DOHH2 (cell line): ENCODE measurements around the gene TFIP11.

ENCODE experiments used
- H3F3A ChIP-seq: fragments of 200-600 bp; sonication (generic), shearing (Covaris generic); 2 replicates; pipeline ENCODE4 v1.6.0; 2016; ENCODE audit warnings: antibody characterized with exemption, mild to moderate bottlenecking; ENCODE audit not compliant: control insufficient read depth, insufficient read depth
- H3K27ac ChIP-seq: fragments of 200-600 bp; sonication (generic); 2 replicates; pipeline ENCODE4 v1.5.1; 2014; ENCODE audit warnings: low read depth, mild to moderate bottlenecking, low read length, moderate library complexity
- H3K27me3 ChIP-seq: fragments of 200-600 bp; sonication (generic); 2 replicates; pipeline ENCODE4 v1.6.1; 2014; ENCODE audit warnings: mild to moderate bottlenecking, low read length, mixed read lengths; ENCODE audit not compliant: control insufficient read depth
- H3K36me3 ChIP-seq: fragments of 200-600 bp; sonication (generic); 2 replicates; pipeline ENCODE4 v1.6.1; 2014; ENCODE audit warnings: mild to moderate bottlenecking, low read length, moderate library complexity, mixed read lengths; ENCODE audit not compliant: control insufficient read depth
- H3K4me1 ChIP-seq: fragments of 200-600 bp; sonication (generic); 2 replicates; pipeline ENCODE4 v1.6.1; 2014; ENCODE audit warnings: mild to moderate bottlenecking, low read length, mixed read lengths; ENCODE audit not compliant: control insufficient read depth
- H3K4me2 ChIP-seq: fragments of 200-600 bp; sonication (generic); 2 replicates; pipeline ENCODE4 v1.6.0; 2014; ENCODE audit warnings: mild to moderate bottlenecking, low read length, moderate library complexity
- H3K4me3 ChIP-seq: fragments of 200-600 bp; sonication (generic); 2 replicates; pipeline ENCODE4 v1.5.1; 2014; ENCODE audit warnings: mild to moderate bottlenecking, low read length, mixed read lengths
- H3K79me2 ChIP-seq: fragments of 200-600 bp; sonication (generic); 2 replicates; pipeline ENCODE4 v1.6.1; 2014; ENCODE audit warnings: mild to moderate bottlenecking, low read length, mixed read lengths; ENCODE audit not compliant: control insufficient read depth
- H3K9me2 ChIP-seq: fragments of 200-600 bp; sonication (generic); replicated peaks from 2 replicates; pipeline ENCODE4 v1.6.1; 2014; ENCODE audit warnings: mild to moderate bottlenecking, low read length, mixed read lengths; ENCODE audit not compliant: control insufficient read depth
- H3K9me3 ChIP-seq: fragments of 200-600 bp; sonication (generic); 2 replicates; pipeline ENCODE4 v1.6.1; 2014; ENCODE audit warnings: antibody characterized with exemption, low read length, mixed read lengths; ENCODE audit not compliant: control insufficient read depth, insufficient read depth
- H4K20me1 ChIP-seq: fragments of 200-600 bp; sonication (generic); 2 replicates; pipeline ENCODE4 v1.6.0; 2014; ENCODE audit warnings: low read depth, mild to moderate bottlenecking, antibody characterized with exemption, low read length, moderate library complexity; ENCODE audit not compliant: control insufficient read depth, insufficient read depth
- CTCF ChIP-seq: fragments of 200-600 bp; sonication (generic); IDR thresholded peaks from one replicate; pipeline ENCODE4 v1.5.1; 2014; ENCODE audit warnings: antibody characterized with exemption, mild to moderate bottlenecking, low read depth, low read length; ENCODE audit not compliant: poor library complexity, severe bottlenecking
- EZH2phosphoT487 ChIP-seq: fragments of 200-600 bp; sonication (generic); IDR thresholded peaks from 2 replicates; pipeline ENCODE4 v1.6.1; 2017; ENCODE audit warnings: borderline replicate concordance, mild to moderate bottlenecking, antibody characterized with exemption, low read length, moderate library complexity, mixed read lengths

TFIP11 gene

GRCh38 chr22:26463688-26464087, 48.6 kb downstream of the TFIP11 start:
- no peaks in the 10 kb centered on the region for H3K4me1 ChIP-seq
- H3K9me3 ChIP-seq: no peaks in the 10 kb centered on the region
- peaks cover 9% of the 10 kb centered on the region for H4K20me1 ChIP-seq
- peaks cover 86% of the 10 kb centered on the region for H3K79me2 ChIP-seq
- H3K9me2 ChIP-seq: no peaks in the 10 kb centered on the region
- H3K27ac ChIP-seq: no peak overlapping the region
- H3F3A ChIP-seq: no peaks in the 10 kb centered on the region
- peaks cover 95% of the 10 kb centered on the region for H3K36me3 ChIP-seq
- H3K4me2 ChIP-seq: no peak overlapping the region
- TF ChIP-seq EZH2phosphoT487: no peak
- TF ChIP-seq CTCF: no peak
- H3K27me3 ChIP-seq: no peaks in the 10 kb centered on the region
- no peak overlapping the region for H3K4me3 ChIP-seq

GRCh38 chr22:26463101-26463661, 49.1 kb downstream of the TFIP11 start:
- H3K27ac ChIP-seq: no peak overlapping the region
- no peaks in the 10 kb centered on the region for H3K4me1 ChIP-seq
- H4K20me1 ChIP-seq: peaks cover 9% of the 10 kb centered on the region
- H3K9me2 ChIP-seq: no peaks in the 10 kb centered on the region
- H3K36me3 ChIP-seq: peaks cover 95% of the 10 kb centered on the region
- no peaks in the 10 kb centered on the region for H3K9me3 ChIP-seq
- no peak overlapping the region for H3K4me2 ChIP-seq
- no peak overlapping the region for H3K4me3 ChIP-seq
- TF ChIP-seq EZH2phosphoT487: no peak
- H3F3A ChIP-seq: no peaks in the 10 kb centered on the region
- peaks cover 87% of the 10 kb centered on the region for H3K79me2 ChIP-seq
- H3K27me3 ChIP-seq: no peaks in the 10 kb centered on the region

GRCh38 chr22:26462641-26463040, 49.6 kb downstream of the TFIP11 start:
- Histone ChIP-seq H3K4me1 (no peaks in the 10 kb centered on the region), H3K9me2 (no peaks in the 10 kb centered on the region), H3K9me3 (no peaks in the 10 kb centered on the region), H3K4me3 (no peak overlapping the region), H4K20me1 (peaks cover 9% of the 10 kb centered on the region), H3K27ac (no peak overlapping the region), H3F3A (no peaks in the 10 kb centered on the region), H3K36me3 (peaks cover 97% of the 10 kb centered on the region), H3K27me3 (no peaks in the 10 kb centered on the region), H3K79me2 (peaks cover 93% of the 10 kb centered on the region), H3K4me2 (no peak overlapping the region)
- TF ChIP-seq EZH2phosphoT487 (no peak), CTCF (no peak)

GRCh38 chr22:26462051-26462450, 50.2 kb downstream of the TFIP11 start:
- Histone ChIP-seq H3K36me3 (peaks cover 97% of the 10 kb centered on the region), H3K4me3 (no peak overlapping the region), H3K27me3 (no peaks in the 10 kb centered on the region), H3K9me2 (no peaks in the 10 kb centered on the region), H3K79me2 (peaks cover 93% of the 10 kb centered on the region), H3K4me2 (no peak overlapping the region), H3K9me3 (no peaks in the 10 kb centered on the region), H3K27ac (no peak overlapping the region), H3F3A (no peaks in the 10 kb centered on the region), H4K20me1 (peaks cover 9% of the 10 kb centered on the region), H3K4me1 (no peaks in the 10 kb centered on the region)
- no peak for TF ChIP-seq CTCF
- no peak for TF ChIP-seq EZH2phosphoT487
